A204.1 (cell line): ENCODE results near the gene SMR3A.

Experiments
- FAIRE-seq: peaks from 2 replicates; lab custom pipeline; 2012; peaks lifted over from hg19 to GRCh38; lab: Jason Lieb, UNC

The SMR3A gene

DNA sequence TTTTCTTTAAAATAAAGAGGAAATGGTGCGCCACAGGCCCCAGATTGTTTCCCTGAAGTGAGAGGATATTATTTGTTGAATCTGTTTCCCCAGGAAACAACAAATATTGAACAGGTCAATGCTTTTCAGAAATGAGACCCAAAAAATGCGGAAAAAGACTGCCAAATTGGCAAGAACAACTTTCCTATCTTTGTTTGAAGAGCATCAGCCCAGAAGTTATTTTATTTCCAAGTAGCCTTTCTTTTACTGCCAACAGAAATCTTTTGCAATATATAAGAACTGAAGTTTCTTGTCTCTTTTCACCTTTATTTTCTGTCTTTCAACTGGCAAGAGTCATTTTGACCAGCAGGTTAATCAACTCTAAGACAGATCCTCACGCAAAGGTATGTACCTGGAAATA is at the start of gene SMR3A:
Gene SMR3A, plus strand, starts transcription at position 301 of the 400 bp plus-strand sequence. CDS start 1,356 bp downstream, outside the sequence.
- FAIRE-seq, result no peak

DNA sequence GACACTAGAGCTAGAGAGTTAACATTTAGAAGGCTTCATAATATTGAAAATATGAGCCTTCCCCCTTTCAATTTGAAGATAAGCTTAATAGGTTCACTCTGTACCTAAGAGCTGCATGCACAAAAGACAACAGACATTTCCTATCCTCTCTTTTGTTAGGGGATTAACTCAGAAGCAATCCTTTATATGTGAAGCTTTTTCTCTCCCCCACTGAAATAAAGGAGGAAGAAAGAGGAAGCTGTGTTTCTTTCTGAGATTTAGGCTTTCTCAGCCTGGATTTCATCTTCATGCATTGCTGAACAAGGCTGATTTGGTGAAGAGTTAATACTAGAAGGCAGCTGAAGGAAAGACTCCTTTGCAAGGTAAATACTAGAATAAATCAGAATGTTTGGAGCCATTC is 46.8 kb upstream of the SMR3A start:
- FAIRE-seq, result no peak

DNA sequence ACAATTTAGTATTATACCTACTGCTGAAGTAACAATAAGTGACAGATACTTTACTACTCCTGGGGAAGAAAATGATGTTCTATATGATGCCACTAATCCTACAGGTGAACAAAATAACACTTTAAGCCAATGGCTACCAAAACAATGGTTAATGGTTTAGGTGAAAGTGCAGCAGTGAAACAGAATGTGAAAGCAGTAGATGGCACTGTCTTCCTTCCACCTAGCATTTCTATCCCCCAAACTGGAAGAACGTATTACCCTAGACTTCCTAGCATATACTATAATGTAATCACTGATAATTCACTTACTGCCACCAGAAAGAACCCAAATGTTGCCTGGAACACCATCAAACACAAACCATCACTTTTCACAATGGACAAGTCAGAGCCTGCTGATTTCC is 44.6 kb upstream of the SMR3A start:
- FAIRE-seq, result no peak

DNA sequence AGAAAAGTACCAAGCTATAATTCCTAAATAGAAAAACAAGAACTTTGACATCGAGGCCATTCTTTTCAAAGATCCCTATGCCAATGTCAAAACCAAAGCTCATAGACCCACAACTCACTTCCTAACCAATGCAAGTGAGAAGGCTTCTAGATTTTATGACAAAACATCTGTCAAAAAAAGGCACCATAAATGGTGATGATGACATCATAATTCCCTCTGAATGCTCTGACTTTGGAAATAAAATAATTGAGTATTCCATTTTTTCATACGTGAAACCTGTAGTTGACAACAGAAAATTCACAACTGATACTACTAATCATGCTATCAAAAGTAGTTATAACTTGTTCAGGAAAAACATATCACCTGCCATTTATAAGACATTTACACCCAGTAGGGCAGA is 34.5 kb upstream of the SMR3A start:
- FAIRE-seq, result no peak

DNA sequence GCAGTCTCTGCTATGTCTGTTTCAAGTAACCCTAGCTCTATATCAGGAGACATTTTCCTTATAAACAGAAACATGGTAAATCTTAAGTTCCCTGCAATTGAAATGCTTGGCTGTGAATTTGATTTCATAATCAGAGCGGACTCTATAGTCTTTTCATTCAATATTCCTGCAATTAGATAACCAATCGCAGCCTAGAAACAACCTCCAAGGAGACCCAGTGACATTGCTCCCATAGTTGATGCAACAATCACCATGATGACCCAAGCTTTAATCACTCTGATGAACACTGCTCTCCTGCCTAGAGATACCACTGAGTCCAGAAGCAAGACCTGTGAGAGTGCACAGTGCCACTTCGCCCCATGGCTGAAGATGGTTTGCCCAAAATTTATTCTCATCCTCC is 25.9 kb upstream of the SMR3A start, which contains the start of gene CABS1:
Gene CABS1, plus strand, starts transcription at position 301 of the 400 bp plus-strand sequence. Its CDS starts 59 bp downstream, at position 360.
- FAIRE-seq, result no peak

DNA sequence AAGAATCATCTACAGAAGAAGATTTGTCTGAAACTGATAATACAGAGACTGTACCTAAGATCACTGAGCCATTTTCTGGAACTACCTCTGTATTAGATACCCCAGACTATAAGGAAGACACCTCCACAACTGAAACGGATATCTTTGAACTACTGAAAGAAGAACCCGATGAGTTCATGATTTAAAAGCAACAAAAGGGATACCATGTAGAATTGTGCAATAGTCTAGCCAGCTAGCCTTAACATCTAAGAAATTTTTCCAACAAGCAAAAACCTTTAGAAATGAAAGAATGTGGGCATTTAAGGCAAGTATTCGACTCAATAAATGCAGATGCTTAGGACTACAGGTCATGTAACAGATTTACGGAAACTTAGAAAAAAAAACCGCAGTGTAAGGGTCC is 24.5 kb upstream of the SMR3A start:
- FAIRE-seq, result no peak

DNA sequence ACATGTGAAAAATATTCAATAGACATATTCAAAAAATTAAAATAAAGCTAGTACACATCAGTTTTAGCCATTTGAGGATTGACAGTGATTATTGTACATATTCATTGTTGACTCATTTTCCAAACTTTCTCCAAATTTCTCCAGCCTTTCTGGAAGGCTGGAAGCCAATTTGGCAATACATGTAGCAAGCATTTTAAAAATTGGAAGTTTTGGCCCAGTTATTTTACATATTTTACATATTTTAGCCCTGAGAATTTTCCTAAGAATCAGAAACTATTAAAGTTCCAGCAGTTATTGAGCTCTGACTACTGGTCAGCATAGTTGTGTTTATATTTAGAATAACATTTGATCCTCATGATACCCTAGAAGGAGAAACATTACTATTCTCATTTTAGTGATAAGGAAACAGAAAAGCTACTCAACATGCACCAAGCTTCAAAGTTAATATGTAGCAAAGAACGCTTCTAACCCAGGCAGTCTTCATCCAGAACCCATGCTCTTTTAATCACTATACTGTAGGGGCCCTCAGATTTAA is 22.6 kb upstream of the SMR3A start:
- no peak for FAIRE-seq

DNA sequence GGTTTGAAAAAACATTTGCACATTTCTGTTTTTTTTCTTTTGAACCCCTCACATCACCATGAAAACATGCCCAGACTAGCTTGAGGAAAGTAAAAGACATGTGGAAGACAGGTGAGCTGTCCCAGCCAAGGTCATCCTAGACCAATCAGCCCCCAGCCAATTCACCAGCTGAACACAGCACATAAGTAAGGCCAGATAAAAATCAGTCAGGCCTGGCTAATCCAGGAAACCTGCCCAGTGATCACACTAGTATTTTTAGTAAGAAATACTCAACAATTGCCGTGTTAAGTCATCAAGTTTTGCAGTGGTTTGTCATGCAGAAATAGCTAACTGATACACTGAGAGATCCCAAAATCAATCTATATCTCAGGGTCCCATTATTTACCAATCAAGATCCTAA is 4.4 kb upstream of the SMR3A start:
- FAIRE-seq, result no peak

DNA sequence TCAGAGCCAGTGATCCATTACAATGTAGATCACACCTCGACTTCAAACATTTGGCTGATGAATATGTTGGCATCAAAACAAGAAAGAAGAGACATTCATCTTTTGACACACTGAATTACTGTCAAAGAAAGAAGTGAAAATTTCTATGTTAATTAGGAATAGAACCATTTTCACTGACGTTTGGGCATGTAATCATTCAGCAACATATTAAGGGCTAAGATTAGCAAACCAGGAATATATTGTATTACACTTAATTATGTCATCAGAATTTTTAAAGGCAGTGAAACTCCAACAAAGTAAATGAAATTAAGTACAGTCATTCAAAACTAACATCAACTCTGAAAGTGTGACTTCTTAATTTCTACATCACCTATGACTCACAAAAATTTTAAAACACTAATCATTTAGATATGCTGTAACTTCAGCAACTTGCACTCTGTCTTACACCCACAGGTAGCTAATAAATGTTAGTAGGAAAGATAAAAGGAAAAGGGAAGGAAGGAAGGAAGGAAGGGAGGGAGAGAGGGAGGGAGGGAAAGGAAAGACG is 1.4 kb upstream of the SMR3A start:
- FAIRE-seq, result no peak

DNA sequence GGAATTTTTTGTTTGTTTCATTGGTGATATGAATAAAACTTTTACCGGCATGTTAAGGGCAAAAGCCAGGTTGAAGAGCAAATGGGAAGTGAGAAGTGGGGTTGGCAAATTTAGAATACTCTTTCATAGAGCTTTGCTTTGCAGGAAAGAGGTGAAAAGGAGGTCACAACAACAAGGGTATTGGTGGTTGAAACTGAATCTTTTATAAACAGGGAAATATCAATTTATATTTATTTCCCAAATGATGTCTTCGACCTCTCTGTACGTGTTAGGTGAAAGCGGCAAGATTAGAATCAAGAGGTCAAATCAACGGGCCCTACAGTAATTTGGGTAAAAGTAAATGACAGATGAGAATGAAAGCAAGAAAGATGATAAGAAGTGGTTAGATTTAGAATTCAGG is 3.4 kb downstream of the SMR3A start:
- no peak for FAIRE-seq

DNA sequence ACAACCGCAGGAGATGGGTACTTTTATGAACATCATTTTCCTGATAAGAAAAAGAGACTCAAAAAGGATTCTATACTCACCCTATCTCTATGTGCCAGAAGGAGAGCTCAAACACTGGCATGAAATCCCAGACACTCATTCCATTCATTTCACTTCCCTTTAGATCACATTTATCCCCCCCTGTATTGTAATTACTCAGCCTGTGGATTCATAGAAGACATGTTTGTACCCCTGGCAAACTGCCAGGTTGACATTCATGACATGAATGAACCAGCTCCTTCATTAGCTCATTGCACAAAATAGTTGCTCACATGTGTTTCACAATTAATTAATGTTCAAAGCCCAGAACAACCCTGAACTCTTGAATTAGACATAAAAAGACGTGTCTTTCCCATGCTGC is 4.9 kb downstream of the SMR3A start:
- FAIRE-seq, result no peak

DNA sequence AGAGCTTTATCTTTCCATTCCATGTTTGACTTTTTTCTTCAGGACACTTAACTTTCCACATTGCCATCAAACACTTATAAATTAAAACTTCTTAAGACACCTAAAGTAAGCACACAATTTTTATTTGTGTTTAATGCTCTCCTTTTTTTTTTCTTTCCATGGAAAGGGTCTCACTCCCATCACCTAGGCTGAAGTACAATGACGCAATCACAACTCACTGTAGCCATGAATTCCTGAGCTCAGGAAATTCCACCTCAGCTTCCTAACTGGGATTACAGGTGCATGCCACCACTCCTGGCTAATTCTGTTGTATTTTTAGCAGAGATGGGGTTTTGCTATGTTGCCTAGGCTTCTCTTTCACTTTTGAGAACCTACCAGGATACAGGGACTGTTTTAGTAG is 7.3 kb downstream of the SMR3A start:
- no peak for FAIRE-seq

DNA sequence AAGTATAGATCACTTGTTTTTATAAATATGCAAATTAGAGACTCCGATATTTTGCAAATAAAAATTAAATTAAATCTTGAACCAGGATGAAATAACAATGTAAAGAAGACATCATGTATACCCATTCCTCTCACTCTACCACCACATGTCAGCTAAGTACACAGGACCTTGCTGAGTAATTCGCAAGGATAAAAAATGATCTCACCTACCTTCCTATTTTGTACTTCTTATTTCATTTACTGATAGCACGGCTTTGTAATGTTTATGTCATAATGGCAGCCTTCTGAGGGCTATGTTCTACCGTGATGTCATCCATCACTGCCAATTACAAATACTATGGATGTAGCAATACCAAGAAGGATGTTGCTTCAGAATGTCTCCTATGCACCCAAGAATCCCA is 11.4 kb downstream of the SMR3A start:
- FAIRE-seq, result no peak

DNA sequence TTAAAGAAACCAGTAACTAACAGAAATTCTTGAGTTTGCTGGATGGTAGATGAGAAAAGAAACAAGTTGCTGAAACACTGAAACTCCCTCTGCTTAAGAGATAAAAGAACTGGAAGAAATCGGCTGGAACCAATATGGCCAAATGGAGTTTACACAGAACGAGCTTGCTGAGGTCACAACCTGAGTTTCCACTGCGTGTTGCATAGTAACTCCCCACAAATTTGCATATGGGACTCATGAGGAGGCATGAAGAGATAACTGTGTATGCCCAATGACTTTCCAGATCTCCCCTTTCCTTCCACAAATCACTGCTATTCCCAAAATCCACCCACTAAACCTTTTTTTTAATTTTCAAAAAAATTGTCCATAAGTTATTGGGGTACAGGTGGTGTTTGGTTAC is 12.2 kb downstream of the SMR3A start:
- no peak for FAIRE-seq

DNA sequence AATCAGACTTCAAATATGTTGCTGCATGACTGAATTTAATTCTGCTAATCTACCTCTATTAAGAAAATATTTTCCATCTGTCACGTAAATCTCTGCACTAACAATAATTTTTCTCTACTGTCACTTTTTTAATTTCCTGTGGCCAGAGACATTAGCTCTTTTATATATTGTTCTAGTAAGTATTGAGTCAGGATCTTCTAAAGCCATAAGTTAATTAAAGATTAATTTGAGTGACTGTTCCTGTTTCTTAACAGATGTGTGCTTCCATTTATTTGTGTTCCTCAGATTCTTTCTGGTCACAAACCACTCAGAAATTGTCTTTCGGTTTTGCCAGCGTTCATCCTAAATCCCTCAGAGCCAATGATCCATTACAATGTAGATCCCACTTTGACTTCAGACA is 20.0 kb downstream of the SMR3A start:
- no peak for FAIRE-seq

DNA sequence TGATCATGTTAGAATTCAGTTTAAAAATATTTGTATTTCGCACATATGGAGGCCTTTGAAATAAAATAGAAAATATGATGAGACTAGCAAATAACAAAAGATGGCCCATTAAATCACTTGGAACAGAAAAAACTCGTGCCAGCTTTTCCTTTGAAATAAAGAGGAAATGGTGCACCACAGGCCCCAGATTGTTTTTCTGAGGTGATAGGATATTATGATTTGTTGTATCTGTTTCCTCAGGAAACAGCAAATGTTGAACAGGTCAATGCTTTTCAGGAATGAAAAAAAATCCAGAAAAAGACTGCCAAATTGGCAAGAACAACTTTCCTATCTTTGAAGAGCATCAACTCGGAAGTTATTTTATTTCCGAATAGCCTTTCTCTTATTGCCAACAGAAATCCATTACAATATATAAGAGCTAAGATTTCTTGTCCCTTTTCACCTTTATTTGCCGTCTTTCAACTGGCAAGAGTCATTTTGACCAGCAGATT is 22.2 kb downstream of the SMR3A start, which contains the start of gene SMR3B:
Gene SMR3B, plus strand, starts transcription at position 441 of the 491 bp plus-strand sequence. CDS start 1,380 bp downstream, outside the sequence.
- FAIRE-seq, result no peak

DNA sequence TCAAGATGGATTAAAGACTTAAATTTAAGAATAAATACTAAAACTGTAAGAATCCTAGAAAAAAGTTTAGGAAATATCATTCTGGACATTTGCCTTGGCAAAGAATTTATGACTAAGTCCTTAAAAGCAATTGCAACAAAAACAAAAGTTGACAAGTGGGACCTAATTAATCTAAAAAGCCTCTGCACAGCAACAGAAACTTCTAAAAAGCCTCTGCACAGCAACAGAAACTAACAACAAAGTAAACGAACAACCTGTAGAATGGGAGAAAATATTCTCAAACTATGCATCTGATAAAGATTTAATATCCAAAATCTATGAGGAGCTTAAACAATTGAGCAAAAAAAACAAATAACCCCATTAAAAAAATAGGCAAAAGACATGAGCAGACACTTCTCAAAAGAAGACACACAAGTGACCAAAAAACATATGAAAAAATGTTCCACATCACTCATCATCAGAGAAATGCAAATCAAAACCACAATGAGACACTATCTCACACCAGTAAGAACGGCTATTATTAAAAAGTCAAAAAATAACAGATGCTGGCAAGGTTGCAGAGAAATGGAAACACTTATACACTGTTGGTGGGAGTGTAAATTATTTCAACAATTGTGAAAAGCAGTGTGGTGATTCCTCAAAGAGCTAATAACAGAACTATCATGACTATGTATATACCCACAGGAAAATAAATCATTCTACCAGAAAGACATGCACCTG is 31.7 kb downstream of the SMR3A start:
- no peak for FAIRE-seq

DNA sequence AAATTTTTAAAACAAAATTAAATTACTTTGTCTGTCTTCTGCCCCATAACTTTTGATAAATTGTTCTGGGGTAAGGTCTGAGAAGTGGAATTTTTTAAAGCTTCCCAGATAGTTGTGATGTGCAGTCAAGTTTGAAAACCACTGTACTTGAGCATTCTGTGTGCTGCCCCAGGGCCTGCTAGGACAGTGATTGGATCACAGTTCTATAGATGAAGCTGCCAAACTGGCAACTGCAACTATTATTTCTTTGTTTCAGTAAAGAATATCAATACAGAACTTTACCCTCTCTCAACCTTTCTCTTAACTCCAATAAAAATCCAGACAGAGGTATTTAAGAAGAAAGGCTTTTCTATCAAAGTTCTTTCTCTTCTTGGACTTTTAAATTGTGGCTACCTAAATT is 37.0 kb downstream of the SMR3A start, which contains the start of gene OPRPN:
Gene OPRPN, plus strand, starts transcription at position 361 of the 400 bp plus-strand sequence. CDS start 1,346 bp downstream, outside the sequence.
- no peak for FAIRE-seq

DNA sequence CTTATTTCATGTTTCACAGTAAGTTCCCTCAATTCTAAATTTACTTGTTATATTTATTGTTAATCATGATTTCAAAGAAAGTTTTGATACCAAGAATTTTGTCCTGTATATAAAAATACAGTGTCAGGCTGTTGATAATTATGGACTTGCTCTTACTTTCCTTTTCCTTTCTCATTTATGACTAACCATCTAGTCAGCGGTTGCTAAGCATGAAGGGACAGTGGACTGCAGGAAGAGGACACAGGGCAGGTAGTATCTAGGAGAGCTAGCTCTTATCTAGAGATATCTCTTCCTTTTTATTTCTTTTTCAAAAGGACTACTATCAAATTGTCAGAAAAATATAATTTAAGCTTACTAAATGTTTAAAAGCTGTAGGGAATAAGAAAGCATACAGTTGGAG is 38.8 kb downstream of the SMR3A start:
- FAIRE-seq, result no peak

DNA sequence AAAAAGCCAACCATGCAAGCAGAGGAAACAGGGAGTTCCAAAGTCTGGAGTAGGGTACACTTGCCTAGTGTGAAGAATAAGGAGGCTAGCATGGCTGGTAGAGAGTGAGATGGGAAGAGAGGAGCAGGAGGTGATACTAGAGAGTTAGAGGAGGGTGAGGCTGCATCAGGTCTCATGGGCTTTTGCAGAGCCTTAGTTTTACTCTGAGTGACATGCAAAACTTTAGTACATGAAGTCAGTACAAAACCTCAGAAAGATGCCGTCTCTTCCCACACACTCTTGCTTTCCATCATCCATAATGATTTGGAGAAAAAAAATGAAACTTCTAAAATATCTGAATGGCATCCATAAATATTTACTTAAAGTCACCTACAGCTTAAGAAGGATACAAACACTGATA is 42.2 kb downstream of the SMR3A start:
- FAIRE-seq, result no peak

DNA sequence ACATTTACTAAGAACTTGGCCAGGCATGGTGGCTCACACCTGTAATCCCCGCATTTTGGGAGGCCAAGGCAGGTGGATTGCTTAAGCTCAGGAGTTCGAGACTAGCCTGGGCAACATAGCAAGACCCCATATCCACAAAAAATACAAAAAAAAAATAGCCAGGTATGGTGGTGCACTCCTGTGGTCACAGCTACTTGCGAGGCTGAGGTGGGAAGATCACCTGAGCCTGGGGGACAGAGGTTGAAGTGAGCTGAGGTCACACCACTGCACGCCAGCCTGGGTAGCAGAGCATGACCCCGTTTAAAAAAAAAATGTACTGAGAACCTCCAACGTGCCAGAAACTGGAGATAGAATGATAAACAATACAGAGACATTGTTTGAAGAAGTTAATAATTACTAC is 45.2 kb downstream of the SMR3A start:
- no peak for FAIRE-seq
